ENCODE results near the gene INPP5K.

Gene INPP5K

GRCh38 chr17:1470071-1470754 is 46.2 kb downstream of the INPP5K start:
- no peak overlapping the region for H3K4me2 ChIP-seq (ENCODE audit: low read depth, low read length)
- DNase-seq: no peak
- H3K9me2 ChIP-seq (replicated peaks; ENCODE audit: insufficient read depth, low read length): no peaks in the 10 kb centered on the region
- H3K79me2 ChIP-seq (ENCODE audit: low read length): no peaks in the 10 kb centered on the region
- H3K36me3 ChIP-seq (replicated peaks; ENCODE audit: insufficient read depth, low read length): no peaks in the 10 kb centered on the region
- H3K27ac ChIP-seq (ENCODE audit: low read length): no peak overlapping the region
- no peaks in the 10 kb centered on the region for H4K20me1 ChIP-seq (ENCODE audit: insufficient read depth, low read length)
- no peaks in the 10 kb centered on the region for H3K9me3 ChIP-seq (replicated peaks; ENCODE audit: insufficient read depth, low read length)
- H3K4me1 ChIP-seq (ENCODE audit: low read length): no peaks in the 10 kb centered on the region
- H3K9ac ChIP-seq (ENCODE audit: low read length): no peak overlapping the region
- H3K27me3 ChIP-seq (replicated peaks; ENCODE audit: insufficient read depth, low read length): no peaks in the 10 kb centered on the region
- H3F3A ChIP-seq (ENCODE audit: insufficient read depth, low read length): no peaks in the 10 kb centered on the region
- no peak overlapping the region for H2AFZ ChIP-seq (ENCODE audit: low read length)
- TF ChIP-seq, protein P1, sequence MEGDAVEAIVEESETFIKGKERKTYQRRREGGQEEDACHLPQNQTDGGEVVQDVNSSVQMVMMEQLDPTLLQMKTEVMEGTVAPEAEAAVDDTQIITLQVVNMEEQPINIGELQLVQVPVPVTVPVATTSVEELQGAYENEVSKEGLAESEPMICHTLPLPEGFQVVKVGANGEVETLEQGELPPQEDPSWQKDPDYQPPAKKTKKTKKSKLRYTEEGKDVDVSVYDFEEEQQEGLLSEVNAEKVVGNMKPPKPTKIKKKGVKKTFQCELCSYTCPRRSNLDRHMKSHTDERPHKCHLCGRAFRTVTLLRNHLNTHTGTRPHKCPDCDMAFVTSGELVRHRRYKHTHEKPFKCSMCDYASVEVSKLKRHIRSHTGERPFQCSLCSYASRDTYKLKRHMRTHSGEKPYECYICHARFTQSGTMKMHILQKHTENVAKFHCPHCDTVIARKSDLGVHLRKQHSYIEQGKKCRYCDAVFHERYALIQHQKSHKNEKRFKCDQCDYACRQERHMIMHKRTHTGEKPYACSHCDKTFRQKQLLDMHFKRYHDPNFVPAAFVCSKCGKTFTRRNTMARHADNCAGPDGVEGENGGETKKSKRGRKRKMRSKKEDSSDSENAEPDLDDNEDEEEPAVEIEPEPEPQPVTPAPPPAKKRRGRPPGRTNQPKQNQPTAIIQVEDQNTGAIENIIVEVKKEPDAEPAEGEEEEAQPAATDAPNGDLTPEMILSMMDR (IDR thresholded peaks at IDR 0.05; ENCODE audit: low read length): no peak
- TF ChIP-seq EZH2 (optimal IDR thresholded peaks at IDR 0.05; ENCODE audit: low read depth, low read length): no peak
- no peak for TF ChIP-seq EZH2phosphoT487 (IDR thresholded peaks at IDR 0.05; ENCODE audit: low read length)
- no peak overlapping the region for H3K4me3 ChIP-seq (ENCODE audit: low read length)

GRCh38 chr17:1469231-1469852 is 47.1 kb downstream of the INPP5K start:
- H3K4me3 ChIP-seq (ENCODE audit: low read length): no peak overlapping the region

DNA sequence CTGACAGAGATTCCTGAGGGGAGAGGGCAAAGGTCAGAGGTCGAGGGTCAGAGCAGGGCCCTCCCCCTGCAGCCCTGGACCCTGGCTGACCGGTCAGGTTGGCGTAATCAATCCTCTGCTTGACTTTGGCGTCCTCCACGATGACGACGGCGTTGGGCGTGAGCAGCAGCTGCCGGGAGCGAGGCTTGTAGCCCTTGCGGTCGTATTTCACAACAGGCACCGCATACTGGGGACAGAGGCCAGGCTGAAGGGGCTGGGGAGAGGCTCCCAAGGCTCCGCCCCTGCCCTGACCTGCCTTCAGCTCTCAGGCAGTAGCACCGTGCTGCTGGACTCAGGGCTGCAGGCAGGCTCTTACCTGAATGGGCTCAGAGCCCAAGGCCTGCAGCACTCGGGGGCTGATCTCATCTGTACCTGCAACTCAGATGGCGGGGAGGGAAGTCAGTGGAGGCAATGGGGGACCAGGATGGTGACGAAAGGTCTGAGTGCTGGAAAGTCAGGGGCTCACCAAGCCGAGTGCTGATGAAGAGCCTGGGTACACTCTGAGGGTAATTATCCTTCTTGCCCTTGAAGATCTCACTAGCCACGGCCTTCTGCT is 48.4 kb downstream of the INPP5K start:
- no peak overlapping the region for H2AFZ ChIP-seq (ENCODE audit: low read length)
- H3K9me3 ChIP-seq (replicated peaks; ENCODE audit: insufficient read depth, low read length): no peaks in the 10 kb centered on the region
- no peak for TF ChIP-seq EZH2phosphoT487 (IDR thresholded peaks at IDR 0.05; ENCODE audit: low read length)
- no peak for TF ChIP-seq EZH2 (optimal IDR thresholded peaks at IDR 0.05; ENCODE audit: low read depth, low read length)
- TF ChIP-seq, protein P1 (IDR thresholded peaks at IDR 0.05; ENCODE audit: low read length): no peak
- no peaks in the 10 kb centered on the region for H3K79me2 ChIP-seq (ENCODE audit: low read length)
- H3K4me3 ChIP-seq (ENCODE audit: low read length): no peak overlapping the region
- H3K36me3 ChIP-seq (replicated peaks; ENCODE audit: insufficient read depth, low read length): no peaks in the 10 kb centered on the region
- H3K27me3 ChIP-seq (replicated peaks; ENCODE audit: insufficient read depth, low read length): no peaks in the 10 kb centered on the region
- no peak overlapping the region for H3K9ac ChIP-seq (ENCODE audit: low read length)
- no peak for DNase-seq
- H3K27ac ChIP-seq (ENCODE audit: low read length): no peak overlapping the region
- H4K20me1 ChIP-seq (ENCODE audit: insufficient read depth, low read length): no peaks in the 10 kb centered on the region
- H3K9me2 ChIP-seq (replicated peaks; ENCODE audit: insufficient read depth, low read length): no peaks in the 10 kb centered on the region
- peaks cover 6% of the 10 kb centered on the region for H3K4me1 ChIP-seq (ENCODE audit: low read length)
- peaks cover 3% of the 10 kb centered on the region; the same call in 1 of the 2 replicates for H3F3A ChIP-seq (ENCODE audit: insufficient read depth, low read length)
- H3K4me2 ChIP-seq (ENCODE audit: low read depth, low read length): no peak overlapping the region

More at GRCh38 chr17:1469231-1469852, 47.1 kb downstream of the INPP5K start:
- Histone ChIP-seq H3K4me2 (ENCODE audit: low read depth, low read length) (no peak overlapping the region), H3K9me2 (replicated peaks; ENCODE audit: insufficient read depth, low read length) (no peaks in the 10 kb centered on the region), H3K27me3 (replicated peaks; ENCODE audit: insufficient read depth, low read length) (no peaks in the 10 kb centered on the region), H4K20me1 (ENCODE audit: insufficient read depth, low read length) (no peaks in the 10 kb centered on the region), H3K36me3 (replicated peaks; ENCODE audit: insufficient read depth, low read length) (no peaks in the 10 kb centered on the region), H3K4me1 (ENCODE audit: low read length) (no peaks in the 10 kb centered on the region), H3K79me2 (ENCODE audit: low read length) (no peaks in the 10 kb centered on the region), H3K9ac (ENCODE audit: low read length) (no peak overlapping the region), H3F3A (ENCODE audit: insufficient read depth, low read length) (no peaks in the 10 kb centered on the region), H3K9me3 (replicated peaks; ENCODE audit: insufficient read depth, low read length) (no peaks in the 10 kb centered on the region), H3K27ac (ENCODE audit: low read length) (no peak overlapping the region), H2AFZ (ENCODE audit: low read length) (no peak overlapping the region)
- TF ChIP-seq EZH2phosphoT487 (IDR thresholded peaks at IDR 0.05; ENCODE audit: low read length): no peak
- TF ChIP-seq, protein P1 (IDR thresholded peaks at IDR 0.05; ENCODE audit: low read length): no peak
- no peak for TF ChIP-seq EZH2 (optimal IDR thresholded peaks at IDR 0.05; ENCODE audit: low read depth, low read length)
- DNase-seq: no peak

Measured in MM.1S (cell line).